EH (cell line): ENCODE results near the gene NSMF.
A peak's percentile ranks its signal among the peaks of the same experiment; 100 is the strongest.
"Not testable (repeated sequence)": the region's sequence is repeated elsewhere in the genome, so short reads cannot be mapped to it uniquely, and the experiment has no call there.

Experiments
- DNase-seq: peaks from one replicate; pipeline ENCODE4 v3.0.0-alpha.2; 2015; ENCODE audit warnings: low read depth

The NSMF gene

GRCh38 chr9:137458194-137459151 is 661 bp downstream of the NSMF start:
- peak; percentile 36 for DNase-seq

- DNase-seq: no peak
Measured at GRCh38 chr9:137457406-137458193, 1.5 kb downstream of the NSMF start.

GRCh38 chr9:137456864-137457405 is 2.2 kb downstream of the NSMF start:
- no peak for DNase-seq

- peak; percentile 54 for DNase-seq
Measured at GRCh38 chr9:137456061-137456863, 2.9 kb downstream of the NSMF start.

GRCh38 chr9:137455359-137455991 is 3.7 kb downstream of the NSMF start:
- DNase-seq: no peak

GRCh38 chr9:137454597-137455358 is 4.4 kb downstream of the NSMF start:
- no peak for DNase-seq

- peak; percentile 22 for DNase-seq
Measured at GRCh38 chr9:137454145-137454596, 5.0 kb downstream of the NSMF start.

- DNase-seq: peak; percentile 79
Measured at GRCh38 chr9:137453643-137454081, 5.5 kb downstream of the NSMF start.

GRCh38 chr9:137452761-137453642 is 6.1 kb downstream of the NSMF start:
- DNase-seq: no peak

GRCh38 chr9:137452006-137452760 is 7.0 kb downstream of the NSMF start:
- no peak for DNase-seq

- DNase-seq: not testable (repeated sequence)
Measured at GRCh38 chr9:137451264-137452005, 7.7 kb downstream of the NSMF start.

- not testable (repeated sequence) for DNase-seq
Measured at GRCh38 chr9:137450539-137451222, 8.5 kb downstream of the NSMF start.

- no peak for DNase-seq
Measured at GRCh38 chr9:137449931-137450538, 9.1 kb downstream of the NSMF start.

- DNase-seq: no peak
Measured at GRCh38 chr9:137449081-137449844, 9.9 kb downstream of the NSMF start.

- no peak for DNase-seq
Measured at GRCh38 chr9:137448602-137448962, 10.6 kb downstream of the NSMF start.
